HG02870 (cell line): Measurements from ENCODE around the gene SLC24A3.
A peak's percentile ranks its signal among the peaks of the same experiment; 100 is the strongest.

Experiments used
- ATAC-seq: cut with Tn5 transposase; IDR thresholded peaks from one replicate; pipeline ENCODE4 v1.9.1; 2021; ENCODE audit warnings: mild to moderate bottlenecking, moderate library complexity; ENCODE audit not compliant: unreplicated experiment

The SLC24A3 gene

DNA sequence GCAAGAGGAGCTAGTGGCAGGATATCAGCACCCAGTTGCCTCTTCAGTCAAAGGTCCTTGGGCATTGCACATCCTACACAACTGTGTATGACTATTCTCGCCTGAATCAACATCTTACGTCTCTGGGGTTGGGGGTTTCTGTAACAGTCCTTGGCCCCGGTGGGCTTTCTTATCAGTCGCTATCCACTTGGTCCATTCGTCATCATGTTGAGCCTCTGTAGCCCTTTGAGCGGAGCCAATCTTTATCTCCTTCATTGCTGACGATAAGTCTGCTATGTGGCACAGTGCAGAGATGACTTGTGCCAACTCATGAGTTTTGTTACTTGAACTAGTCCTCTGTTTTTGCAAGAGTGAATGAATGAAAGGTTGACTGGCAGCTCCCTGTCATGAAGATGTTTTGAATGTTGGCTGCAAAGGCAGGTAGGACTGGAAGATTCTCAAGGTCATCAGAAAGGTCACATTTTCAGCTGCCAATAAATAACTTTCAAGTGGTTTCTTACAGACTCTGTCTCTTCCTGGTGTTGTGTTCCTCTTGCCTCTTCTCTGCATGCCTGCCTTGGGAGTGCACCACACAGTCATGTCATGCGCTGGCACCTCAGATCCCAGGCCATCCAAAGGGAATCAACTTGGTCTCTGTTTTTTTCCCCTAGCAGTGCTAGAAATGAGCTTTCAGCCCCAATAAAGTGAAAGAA is 238.9 kb downstream of the SLC24A3 start:
- ATAC-seq = no peak

DNA sequence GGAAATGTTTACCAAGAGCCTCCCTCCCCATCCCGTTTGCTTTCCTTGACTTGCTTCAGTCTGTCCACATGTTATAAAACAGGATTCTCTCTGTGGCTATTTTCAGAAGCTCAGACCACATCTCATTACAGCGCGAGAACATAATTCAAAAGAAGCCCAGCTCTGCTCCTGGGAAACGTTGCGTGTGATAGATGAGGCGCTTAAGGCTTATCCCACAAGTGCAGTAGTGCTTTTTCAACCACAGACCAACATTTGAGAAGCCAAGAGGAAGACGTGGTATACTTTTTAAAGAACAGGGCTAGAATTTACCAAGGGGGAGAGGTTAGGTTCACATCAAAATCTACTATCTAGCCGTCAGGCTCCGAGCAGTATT is 239.5 kb downstream of the SLC24A3 start:
- peak; percentile 57 for ATAC-seq

DNA sequence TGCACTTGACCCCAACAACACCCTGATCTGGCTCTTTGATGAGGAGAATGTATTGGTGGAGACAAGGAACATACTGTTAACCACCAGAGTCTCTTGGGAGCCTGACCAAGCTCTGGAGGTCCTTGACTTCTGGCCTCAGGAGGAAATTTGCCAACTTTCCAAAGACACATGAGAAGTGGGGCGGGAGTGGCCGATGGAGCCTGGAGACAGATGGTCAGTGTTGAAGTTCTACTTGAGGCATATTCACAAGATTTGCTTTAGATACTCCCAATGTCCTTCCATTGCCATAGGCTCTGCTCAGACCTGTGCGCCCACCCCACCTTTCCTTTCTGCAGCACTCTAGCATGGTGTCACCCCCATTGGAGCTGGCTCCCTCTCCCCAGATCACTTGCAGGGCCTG is 241.0 kb downstream of the SLC24A3 start:
- no peak for ATAC-seq

DNA sequence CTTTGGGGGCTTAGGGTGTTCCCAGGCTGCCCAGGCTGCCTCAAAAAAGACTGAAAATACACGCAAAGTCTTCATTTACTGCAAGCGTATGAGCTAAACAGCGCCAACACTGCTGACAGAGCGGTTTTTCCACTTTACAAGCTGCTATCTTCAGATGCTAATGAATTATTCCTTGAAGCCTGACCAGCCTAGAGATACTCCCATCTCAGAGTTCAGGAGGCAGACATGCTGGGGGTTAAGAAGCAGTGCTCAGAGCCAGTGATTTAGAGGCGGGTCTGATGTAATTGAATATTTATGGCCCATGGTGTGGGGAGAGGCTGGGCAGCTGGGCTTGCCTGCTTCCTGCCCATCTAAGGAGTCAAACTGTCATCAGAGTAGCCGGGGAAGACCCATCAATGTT is 241.4 kb downstream of the SLC24A3 start:
- no peak for ATAC-seq

DNA sequence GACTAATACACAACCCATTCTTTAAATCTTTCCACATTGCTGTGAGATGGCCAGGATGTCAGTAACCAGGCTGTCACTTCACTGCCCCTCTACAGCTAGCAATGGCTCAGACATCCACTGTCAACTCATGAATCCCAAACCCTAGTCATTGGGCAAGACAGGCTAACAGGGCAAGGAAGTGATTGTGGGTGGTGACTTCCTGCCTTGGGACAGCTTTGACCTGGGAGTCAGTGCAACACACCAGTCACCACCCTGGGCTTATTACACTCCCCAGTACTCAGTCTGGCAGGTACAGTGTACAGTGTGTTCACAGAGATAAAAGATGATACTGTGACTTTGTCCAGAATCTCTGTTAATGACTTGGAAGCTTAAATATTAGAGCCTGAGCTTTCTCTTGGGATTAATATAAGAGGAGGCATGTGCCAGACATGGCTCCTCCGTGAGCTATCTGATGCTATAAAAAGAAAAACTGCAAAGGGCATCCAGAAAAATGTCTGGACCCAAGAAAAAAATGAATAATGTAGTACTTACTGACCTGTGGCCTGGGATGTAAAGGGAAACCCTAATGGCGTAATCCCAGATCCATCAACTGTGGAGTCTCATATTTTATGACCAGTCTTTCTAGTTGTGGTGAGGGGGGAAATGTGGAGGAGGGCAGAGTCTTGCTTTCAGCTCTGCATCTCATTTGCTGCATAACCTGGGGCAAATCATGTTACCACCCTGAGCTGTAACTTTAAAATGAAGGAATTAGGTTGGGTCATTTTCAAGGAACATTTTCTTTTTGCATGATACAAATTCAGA is 244.4 kb downstream of the SLC24A3 start:
- ATAC-seq = no peak

DNA sequence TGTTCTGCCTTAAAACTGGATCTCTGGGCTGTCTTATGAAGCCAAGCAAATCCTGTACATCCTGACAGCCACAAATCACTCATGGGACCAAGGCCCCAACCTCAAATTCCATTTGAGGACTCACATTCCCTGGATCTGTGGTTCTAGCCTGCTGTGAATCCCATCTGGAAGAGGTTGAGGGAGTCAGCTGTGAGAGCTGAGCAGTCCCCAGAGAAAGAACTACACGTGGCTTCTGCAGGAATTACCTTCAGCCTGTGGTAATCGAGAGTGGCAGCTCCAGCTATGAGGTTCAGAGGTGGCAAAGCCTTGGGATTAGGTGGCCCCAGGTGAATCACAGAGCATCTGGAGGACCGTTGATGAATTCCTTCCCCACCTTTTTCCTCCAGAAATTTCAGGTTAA is 245.2 kb downstream of the SLC24A3 start:
- no peak for ATAC-seq

DNA sequence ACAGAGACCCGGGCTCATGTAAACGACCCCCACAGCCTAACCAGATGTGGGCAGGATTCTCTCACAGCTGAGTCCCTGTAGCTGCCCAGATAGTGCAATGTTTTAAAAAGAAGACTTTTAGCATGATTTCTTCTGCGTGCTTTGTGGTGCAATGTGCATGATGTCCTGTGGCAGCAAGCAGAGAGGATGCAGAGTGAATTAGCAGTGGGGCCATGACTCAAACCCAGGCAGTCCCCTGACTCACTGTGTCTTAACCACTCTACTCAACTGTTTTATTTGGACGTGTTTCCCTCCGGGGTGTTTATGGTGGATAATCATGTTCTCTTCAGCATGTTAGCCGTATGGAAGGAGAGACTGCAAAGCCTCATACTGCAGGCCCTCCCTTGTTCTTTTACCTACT is 247.9 kb downstream of the SLC24A3 start:
- ATAC-seq = no peak

DNA sequence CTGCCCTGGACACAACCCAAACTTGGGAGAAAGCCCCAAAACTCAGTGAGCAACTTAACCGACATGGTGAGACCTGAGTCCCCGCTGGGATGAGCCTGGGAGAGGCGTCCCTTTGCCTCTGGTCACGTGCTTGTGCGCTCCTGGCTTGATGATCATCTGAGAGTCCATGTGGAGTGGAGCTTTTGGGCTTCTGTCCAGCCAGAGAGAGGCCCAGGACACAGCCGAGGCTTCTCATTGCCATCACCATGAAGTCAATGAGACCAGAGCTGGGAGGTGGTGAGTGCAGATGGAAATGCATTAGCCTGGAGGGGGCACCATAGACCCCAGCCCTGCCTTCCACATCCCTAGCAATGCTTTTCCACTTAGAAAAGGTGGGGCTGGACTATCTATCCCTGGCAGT is 250.0 kb downstream of the SLC24A3 start:
- ATAC-seq = no peak

DNA sequence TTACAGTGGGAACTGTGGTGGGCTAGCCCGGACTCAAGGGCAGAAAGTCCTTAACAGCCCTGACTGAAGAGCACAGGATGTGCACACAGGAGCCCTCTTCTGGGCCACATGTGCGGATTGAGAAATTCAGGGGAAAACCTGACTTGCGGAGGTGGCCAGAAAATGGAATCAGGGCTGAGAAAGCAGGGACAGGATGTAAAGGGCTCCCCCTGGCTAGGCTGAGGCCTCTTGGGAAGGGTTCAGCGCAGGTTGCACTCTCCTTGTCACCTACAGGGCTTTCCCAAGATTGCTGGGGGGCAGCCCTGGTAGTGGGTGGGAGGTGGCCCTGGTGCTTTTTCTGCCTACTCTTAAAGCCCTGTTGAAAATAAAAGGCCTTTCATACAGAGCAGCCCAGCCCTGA is 251.2 kb downstream of the SLC24A3 start:
- no peak for ATAC-seq

DNA sequence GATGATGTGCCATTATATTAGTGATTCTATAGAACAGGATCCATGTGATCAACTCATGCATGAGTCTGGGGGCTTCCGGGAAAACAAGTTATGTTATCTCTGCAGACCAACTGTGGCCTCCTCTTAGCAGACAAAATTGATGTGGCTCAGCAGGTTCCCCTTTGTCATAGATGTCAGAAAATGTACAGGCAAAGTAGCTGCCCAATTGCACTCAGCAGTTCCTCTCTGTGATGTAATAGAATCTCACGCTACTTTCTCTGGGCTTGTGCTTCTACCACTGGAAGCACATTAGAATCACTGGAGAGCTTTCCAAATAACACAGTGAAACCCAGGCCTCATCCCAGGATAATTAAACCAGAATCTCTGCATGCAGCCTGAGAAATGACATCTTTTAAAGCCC is 253.1 kb downstream of the SLC24A3 start:
- ATAC-seq = no peak

DNA sequence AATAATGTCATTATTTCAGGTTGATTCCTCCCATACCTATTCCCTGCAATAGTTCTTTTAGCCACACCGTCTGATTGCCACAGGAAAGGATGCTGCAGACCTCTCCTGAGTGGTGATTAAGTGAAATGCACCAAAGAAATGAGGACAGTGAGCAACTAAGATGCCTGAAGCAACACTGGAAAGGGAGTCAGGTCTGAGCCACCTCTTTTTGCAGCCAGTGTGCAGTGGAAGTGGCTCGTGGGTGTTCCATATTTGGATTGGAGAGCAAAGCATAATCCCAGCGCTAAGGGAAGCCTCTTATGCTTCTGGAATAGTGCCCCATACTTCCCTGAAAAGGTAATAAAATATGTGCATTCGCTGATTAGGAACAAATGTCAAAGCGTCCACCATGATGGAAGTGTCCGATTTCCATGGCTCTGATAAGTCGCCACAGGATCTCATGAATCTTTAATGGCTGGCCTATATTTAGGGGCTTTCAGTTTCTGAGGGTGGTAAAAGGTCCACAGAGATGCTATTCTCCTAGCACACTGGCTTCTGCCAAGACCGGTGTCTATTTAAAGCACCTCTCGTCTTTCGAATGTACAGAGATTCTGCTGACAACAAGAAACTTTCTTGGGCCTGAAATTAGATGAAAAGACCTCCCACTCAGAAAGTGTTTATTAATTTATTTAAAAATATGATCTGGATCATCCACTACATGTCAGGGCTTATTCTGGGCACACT is 253.9 kb downstream of the SLC24A3 start:
- ATAC-seq = no peak

DNA sequence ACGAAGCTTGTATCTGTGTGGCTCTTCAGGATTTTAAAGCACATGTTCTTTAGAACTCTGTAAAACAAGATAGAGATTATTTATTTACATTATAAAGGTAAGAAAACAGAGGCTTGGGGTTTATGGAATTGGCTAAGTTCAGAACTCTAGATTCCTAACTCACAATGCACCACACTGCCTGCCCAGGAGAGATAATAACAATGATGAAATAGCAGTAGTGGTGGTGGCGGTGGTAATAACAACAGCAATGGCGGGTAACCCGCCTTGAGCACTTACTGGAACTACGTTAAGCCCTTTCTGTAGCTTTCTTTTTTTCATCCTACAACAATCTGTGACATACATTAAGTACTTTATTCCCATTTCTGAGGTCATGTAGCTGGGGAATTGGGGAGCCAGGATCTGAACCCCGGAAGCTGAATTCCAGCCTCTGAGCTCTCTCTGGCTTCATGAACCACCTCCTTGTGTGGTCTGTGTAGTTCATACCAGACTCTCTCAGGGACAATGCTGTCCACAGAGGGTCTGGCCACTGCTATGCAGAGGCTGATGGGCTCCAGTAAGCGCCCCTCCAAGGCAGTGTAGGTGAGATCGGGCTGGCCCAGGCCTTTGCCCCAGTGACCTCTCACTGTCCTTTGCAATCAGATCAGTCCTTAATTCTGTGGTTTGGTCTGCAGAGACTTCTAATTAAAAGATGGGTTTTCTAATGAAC is 260.9 kb downstream of the SLC24A3 start:
- no peak for ATAC-seq

DNA sequence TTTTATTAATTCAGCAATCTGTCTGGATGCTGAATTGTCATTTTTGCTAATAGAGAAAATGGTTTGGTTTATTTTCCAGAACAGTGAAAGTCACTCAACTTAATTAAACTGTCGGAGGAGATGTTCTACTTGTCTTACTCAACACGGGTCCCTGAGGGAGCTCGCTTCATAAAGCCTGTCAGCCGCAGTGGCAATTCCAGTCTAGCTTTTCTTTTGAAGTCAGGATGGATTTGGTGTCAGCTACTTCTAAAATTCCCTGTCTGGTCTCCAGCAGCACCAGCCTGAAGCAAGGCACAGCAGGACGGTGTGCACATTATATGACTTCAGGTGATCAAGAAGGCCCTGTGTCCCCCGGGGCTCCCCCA is 261.5 kb downstream of the SLC24A3 start:
- ATAC-seq = no peak

DNA sequence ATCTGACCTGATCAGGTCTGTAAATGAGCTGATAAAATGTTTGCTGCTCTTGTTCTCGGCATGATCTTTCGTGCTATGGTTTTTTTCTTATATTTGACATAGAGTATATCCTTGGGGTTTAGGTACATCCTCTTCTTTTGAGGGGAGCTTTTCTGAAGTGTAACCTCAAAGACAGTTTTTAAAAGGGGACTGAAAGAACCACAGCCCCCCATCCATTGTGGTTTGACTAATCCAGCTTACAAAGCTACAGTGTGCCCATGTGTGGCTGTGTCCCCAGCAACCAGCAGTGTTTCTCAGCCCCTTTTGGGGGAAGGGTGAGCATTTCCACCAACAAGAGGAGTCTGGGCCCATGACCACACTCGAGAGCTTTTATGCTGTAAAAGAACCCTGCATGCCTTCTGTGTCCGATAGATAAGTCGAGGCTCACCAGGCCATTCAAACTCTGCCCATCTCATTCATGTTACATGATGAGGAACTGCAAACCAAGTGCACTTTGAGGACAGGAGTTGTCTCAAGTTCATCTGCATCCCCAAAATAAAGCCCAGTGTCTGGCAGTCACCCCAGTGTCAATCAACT is 266.0 kb downstream of the SLC24A3 start:
- ATAC-seq = no peak

DNA sequence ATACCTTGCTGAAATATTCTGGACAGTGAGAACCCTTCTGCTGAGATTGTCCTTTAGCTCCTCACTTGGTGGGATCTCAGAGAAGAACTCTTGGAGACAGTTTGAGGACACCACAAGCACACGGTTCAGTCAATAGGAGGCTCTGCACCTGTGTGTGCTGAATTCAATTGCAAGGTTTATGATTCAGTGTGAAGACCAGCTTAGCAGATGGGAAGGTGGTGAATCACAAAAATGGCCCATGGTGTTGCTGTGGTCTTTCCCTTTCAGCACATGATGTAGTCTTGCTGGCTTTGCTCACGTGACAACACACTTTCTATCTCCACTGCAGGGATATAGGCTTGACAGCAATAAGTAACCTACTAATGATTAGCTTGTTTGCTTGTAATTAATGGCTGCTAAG is 270.3 kb downstream of the SLC24A3 start:
- ATAC-seq = no peak

DNA sequence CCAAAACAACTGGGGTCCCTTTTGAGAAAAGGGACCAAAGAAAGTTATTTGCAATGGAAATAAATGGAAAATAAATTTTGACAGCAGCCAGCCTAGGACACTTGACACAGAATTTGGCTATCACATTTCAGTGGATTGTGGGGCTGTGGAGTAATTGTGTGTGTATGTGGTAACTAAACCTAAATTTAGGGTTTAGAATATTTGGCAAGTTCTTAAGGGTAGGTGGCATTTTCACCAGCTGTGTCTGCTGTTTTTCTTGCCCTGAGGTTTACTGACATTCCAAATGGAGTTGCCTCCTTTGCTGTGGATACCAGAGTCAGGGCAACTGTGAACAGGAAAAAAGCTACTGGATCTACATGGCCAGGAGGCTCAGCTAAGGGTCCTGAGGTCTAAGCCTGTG is 270.9 kb downstream of the SLC24A3 start:
- no peak for ATAC-seq

DNA sequence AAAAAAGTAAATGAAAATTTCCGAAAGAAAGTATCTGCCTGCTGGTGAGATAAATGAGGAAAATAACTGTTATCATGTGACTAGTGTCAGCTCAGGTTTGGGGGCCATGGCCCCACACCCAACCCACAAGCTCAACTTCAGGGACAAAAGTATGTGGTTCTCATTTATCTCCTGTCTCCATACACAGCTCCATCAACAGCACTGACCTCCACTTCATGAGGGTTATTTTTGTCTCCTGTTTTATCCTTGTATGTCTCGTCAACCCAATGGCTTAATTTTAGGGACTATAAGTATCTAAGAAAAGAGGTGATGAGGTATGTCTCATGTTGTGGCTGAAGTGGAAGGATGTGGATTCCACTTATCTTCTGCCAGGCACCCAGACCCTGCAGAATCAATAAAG is 274.0 kb downstream of the SLC24A3 start:
- no peak for ATAC-seq

DNA sequence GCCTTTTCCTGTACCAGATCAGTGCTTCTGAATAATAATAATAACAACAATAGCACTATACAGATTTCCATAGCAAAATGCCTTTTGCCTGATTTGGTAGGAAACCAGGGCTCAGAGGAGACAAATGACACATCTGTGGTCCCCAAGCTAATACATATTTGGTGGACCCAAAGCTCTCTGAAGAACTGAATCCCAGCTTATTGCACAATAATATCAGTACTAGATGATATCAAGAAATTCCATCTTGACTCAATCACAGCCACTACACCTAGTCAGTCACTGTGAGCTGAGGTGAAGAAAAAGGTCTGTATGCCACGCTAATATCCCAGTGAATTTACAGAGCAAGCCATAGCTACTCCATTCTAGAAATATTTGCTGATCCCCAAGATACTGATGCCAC is 275.0 kb downstream of the SLC24A3 start:
- ATAC-seq = no peak

DNA sequence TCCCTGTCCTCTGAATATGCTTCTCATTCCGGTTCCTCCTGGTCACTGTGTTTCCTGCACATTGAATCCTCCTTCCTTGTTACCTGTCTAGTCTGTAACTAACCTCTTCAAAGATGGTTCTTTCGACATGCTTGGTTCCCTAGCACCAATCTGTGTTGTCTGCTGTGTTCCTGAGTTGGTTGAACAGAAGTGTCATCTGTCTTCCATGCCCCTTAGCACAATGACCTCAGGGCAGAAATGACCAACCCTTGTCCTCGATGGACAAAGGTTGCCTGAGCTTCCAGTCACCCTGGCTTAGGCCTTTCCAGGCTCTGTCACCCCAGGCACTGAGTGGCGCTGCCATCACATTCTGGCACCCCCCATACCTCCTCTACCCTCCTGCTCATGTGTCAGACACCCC is 278.8 kb downstream of the SLC24A3 start:
- ATAC-seq = no peak

DNA sequence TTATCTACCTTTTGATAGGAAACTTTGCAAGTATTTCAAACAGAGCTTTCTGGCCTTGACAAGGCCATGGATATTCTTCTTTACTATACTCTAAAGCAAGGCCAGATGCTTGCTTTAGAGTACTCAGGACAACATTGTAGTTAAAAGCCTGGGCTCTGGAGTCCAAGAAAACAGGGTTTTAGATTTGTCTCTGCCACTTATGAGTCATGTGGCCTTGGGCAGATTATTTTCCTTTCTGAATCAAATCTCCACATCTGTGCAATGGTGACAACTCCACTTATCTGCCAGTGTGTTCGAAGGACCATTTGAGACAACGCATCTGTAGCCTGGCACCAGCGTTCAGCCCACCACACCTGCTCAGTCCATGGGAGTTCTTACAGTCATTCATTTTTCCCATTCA is 279.7 kb downstream of the SLC24A3 start:
- no peak for ATAC-seq

DNA sequence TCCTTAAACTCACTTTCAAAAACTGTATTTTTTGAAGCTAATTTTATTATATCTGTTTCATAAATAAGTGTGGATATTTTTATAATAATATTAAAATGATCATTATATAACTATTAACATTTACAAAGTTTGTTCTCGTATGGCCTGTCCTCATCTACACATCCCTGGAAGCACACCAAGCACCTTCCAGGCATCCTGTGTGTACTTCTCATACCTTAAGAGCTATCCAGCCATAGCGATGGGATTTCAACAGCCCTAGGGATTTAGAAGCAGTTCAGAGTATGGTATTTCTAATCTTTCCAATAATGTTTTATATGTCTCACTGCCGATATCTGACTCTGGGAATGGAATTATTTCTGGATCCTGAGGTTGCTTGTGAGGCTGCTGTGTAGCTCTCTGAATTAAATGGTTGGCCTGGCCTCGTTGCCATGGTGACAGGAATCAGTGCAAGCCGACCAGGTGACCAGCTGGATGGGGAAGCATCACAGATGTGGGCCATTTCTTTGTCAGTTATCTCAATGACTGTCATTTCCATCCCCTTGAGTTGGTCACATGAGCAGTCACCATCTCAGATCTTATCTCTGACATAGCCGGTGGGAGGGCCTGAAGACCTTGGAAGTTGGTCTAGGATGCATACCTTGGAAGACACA is 280.4 kb downstream of the SLC24A3 start:
- no peak for ATAC-seq
